Activated CD8-positive, alpha-beta memory T cell treated with anti-CD3 and anti-CD28 coated beads, Interleukin-2, amount 10 ng/mL, durations not matched to agents 7 days and 5 days (primary cell): ENCODE data around the gene ETDB. TPM values are rescaled to one million over a fixed set of nuclear protein-coding genes. Genes with fewer than 3 reads are reported as not detected.
"Not testable (repeated sequence)": the region's sequence is repeated elsewhere in the genome, so short reads cannot be mapped to it uniquely, and the experiment has no call there.

Experiments
- ATAC-seq: fragments of 150-1000 bp; cut with Tn5 transposase; one replicate; pipeline ENCODE4 v1.10.0; 2021; ENCODE audit warnings: moderate library complexity
- CTCF ChIA-PET: fragments of 350-600 bp; sonication (Branson Sonifier 250); formaldehyde crosslinking; loops from one replicate; lab custom pipeline; 2021; ENCODE audit warnings: antibody characterized with exemption; lab: Charles Lee
- DNase-seq: peaks from one replicate; pipeline ENCODE4 v3.0.0-alpha.2; 2020
- H3K27ac Mint-ChIP-seq: one replicate; pipeline ENCODE4 v1.8.0; 2021; ENCODE audit warnings: mild to moderate bottlenecking, mixed read lengths
- H3K27me3 Mint-ChIP-seq: one replicate; pipeline ENCODE4 v1.8.0; 2021; ENCODE audit warnings: mixed read lengths
- H3K36me3 Mint-ChIP-seq: one replicate; pipeline ENCODE4 v1.8.0; 2021; ENCODE audit warnings: mild to moderate bottlenecking, mixed read lengths
- H3K4me1 Mint-ChIP-seq: one replicate; pipeline ENCODE4 v1.8.0; 2021; ENCODE audit warnings: mixed read lengths
- H3K4me3 Mint-ChIP-seq: one replicate; pipeline ENCODE4 v1.8.0; 2021; ENCODE audit warnings: mild to moderate bottlenecking, moderate library complexity, mixed read lengths
- H3K9me3 Mint-ChIP-seq: one replicate; pipeline ENCODE4 v1.8.0; 2022; ENCODE audit warnings: low read depth, mixed read lengths
- total RNA-seq, 2 experiments: library from RNA; stranded (reverse); gene quantifications; one replicate each; pipeline ENCODE4 v1.2.3, GENCODE V29; 2021

Gene ETDB
- total RNA-seq: not detected

GRCh38 chrX:135120056-135120576 lies at the start of gene ETDB:
Gene ETDB, minus strand, starts transcription at chrX:135120526. Its CDS starts 1,265 bp downstream, at chrX:135119261.
- H3K36me3 Mint-ChIP-seq, H3K27ac Mint-ChIP-seq, H3K4me3 Mint-ChIP-seq, ATAC-seq, CTCF ChIA-PET, H3K9me3 Mint-ChIP-seq, H3K4me1 Mint-ChIP-seq, H3K27me3 Mint-ChIP-seq, DNase-seq: not testable (repeated sequence)

GRCh38 chrX:135169534-135169933 lies 49.2 kb upstream of the ETDB start:
- DNase-seq, H3K4me1 Mint-ChIP-seq, H3K4me3 Mint-ChIP-seq, ATAC-seq, CTCF ChIA-PET, H3K36me3 Mint-ChIP-seq, H3K9me3 Mint-ChIP-seq, H3K27ac Mint-ChIP-seq: not testable (repeated sequence)
- peaks cover 24% of the 10 kb centered on the region for H3K27me3 Mint-ChIP-seq

DNA sequence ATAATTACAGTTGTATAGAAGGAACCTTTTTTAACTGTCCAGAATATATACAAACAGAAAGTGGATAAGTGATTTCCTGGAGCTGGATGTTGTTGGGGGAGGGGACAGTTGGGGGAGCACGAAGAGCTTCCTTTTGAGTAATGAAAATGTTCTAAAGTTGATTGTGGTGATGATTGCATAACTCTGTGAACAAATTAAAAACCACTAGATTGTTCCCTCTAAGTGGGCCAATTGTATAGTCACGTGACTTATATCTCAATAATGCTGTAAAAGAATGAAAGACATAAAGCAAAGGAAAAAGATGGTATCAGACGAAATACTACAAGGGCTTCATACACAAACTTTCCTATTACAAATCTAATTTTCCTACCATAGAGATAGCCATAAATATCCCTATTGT lies 48.2 kb upstream of the ETDB start:
- no peak for DNase-seq
- Mint-ChIP-seq H3K4me3 (no peak overlapping the region), H3K9me3 (no peaks in the 10 kb centered on the region), H3K36me3 (no peaks in the 10 kb centered on the region), H3K27me3 (peaks cover 17% of the 10 kb centered on the region), H3K4me1 (peaks cover 4% of the 10 kb centered on the region), H3K27ac (no peak overlapping the region)
- CTCF ChIA-PET: no interaction called here
- ATAC-seq: no peak

GRCh38 chrX:135154688-135155087 lies 34.4 kb upstream of the ETDB start:
- CTCF ChIA-PET, ATAC-seq, H3K4me3 Mint-ChIP-seq, H3K9me3 Mint-ChIP-seq, DNase-seq, H3K36me3 Mint-ChIP-seq, H3K27me3 Mint-ChIP-seq, H3K27ac Mint-ChIP-seq: not testable (repeated sequence)
- H3K4me1 Mint-ChIP-seq: peaks cover 16% of the 10 kb centered on the region

DNA sequence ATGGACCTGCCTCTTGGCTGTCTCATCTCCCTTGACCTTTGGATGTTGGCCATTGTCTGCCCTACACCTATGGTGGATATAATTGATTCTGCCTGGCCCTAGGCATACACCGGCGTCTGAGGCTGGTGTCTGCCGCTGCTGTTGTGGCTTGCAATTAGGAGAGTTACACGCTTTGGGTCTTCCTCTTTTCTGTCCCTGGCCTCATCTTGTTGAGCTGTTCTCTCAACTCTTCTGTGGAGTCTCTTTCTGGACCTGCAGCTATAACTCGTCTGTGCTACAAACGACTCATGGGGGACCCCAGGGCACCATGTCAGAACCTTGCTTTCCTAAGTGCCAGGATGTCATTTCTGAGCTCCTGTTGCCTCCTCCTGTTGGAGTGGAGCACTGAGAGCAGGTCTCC lies 5.8 kb upstream of the ETDB start:
- H3K4me3 Mint-ChIP-seq, CTCF ChIA-PET, H3K4me1 Mint-ChIP-seq, H3K27me3 Mint-ChIP-seq, H3K27ac Mint-ChIP-seq, ATAC-seq, H3K9me3 Mint-ChIP-seq, DNase-seq, H3K36me3 Mint-ChIP-seq: not testable (repeated sequence)

GRCh38 chrX:135116064-135116463 lies 4.3 kb downstream of the ETDB start:
- ATAC-seq, H3K4me1 Mint-ChIP-seq, H3K4me3 Mint-ChIP-seq, H3K9me3 Mint-ChIP-seq, H3K36me3 Mint-ChIP-seq, CTCF ChIA-PET, H3K27ac Mint-ChIP-seq, H3K27me3 Mint-ChIP-seq, DNase-seq: not testable (repeated sequence)

DNA sequence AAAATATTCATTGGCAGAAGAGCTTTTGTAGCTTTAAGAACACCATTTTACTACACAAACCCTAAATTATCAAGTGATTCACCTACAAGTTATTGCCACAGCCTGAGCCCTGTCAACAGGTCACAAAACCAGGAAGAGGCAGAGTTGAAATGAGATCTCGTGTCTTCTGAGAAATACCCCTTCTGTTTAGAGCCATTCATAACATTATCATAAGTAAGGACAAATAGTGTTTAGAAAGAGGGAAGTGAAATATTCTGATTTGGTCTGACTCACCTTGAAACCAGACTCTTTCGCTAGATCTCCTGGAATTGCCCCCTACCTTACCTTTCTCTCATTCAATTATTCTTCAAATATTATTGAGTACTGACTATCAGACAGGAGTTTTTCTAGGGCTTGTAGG lies 5.9 kb downstream of the ETDB start:
- ATAC-seq (peak; percentile 36), DNase-seq (no peak)
- H3K4me1 Mint-ChIP-seq: no peaks in the 10 kb centered on the region
- no peaks in the 10 kb centered on the region for H3K9me3 Mint-ChIP-seq
- CTCF ChIA-PET: no interaction called here
- H3K27ac Mint-ChIP-seq: no peak overlapping the region
- H3K36me3 Mint-ChIP-seq: no peaks in the 10 kb centered on the region
- H3K4me3 Mint-ChIP-seq: no peak overlapping the region
- H3K27me3 Mint-ChIP-seq: peaks cover 8% of the 10 kb centered on the region

DNA sequence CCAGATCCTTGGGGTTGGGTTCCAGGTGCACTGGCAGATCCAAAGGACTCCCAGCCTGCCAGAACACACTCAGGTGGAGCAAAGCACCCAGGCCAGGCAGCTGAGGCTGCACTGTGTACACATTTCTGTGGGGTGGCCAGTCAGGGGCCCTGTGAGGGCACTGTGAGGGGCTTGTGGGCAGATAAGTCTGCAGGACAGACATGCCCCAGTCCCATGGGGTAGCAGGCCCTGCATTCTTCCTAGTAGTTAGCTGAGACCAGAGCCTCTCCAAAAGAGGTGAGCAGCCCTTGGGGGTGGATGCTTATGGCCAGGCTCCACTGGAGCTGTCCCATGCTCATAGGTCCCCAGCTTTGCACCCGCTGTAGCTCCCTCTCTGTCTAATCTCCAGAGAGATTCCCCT lies 7.6 kb downstream of the ETDB start:
- H3K4me3 Mint-ChIP-seq: no peak overlapping the region

GRCh38 chrX:135112096-135112729 lies 8.1 kb downstream of the ETDB start:
- H3K36me3 Mint-ChIP-seq: no peaks in the 10 kb centered on the region
- H3K27me3 Mint-ChIP-seq: peaks cover 21% of the 10 kb centered on the region
- H3K27ac Mint-ChIP-seq: no peak overlapping the region
- H3K4me3 Mint-ChIP-seq: no peak overlapping the region
- DNase-seq: peak; percentile 56
- peak; percentile 33 for ATAC-seq
- H3K9me3 Mint-ChIP-seq: no peaks in the 10 kb centered on the region
- H3K4me1 Mint-ChIP-seq: no peaks in the 10 kb centered on the region
- CTCF ChIA-PET: interaction anchor here (0.8 to 2.3 kb wide), 7 partner anchors 20 to 147 kb away, joined by 3 to 13 read pairs (median 4); no protein-coding TSS in a partner anchor

More for the DNA sequence above, 7.6 kb downstream of the ETDB start:
- DNase-seq (no peak), ATAC-seq (no peak)
- Mint-ChIP-seq H3K27me3 (peaks cover 21% of the 10 kb centered on the region), H3K27ac (no peak overlapping the region), H3K9me3 (no peaks in the 10 kb centered on the region), H3K36me3 (no peaks in the 10 kb centered on the region), H3K4me1 (no peaks in the 10 kb centered on the region)
- CTCF ChIA-PET: interaction anchor here (0.9 to 2.3 kb wide), 6 partner anchors 21 to 148 kb away, joined by 3 to 13 read pairs (median 4); no protein-coding TSS in a partner anchor

DNA sequence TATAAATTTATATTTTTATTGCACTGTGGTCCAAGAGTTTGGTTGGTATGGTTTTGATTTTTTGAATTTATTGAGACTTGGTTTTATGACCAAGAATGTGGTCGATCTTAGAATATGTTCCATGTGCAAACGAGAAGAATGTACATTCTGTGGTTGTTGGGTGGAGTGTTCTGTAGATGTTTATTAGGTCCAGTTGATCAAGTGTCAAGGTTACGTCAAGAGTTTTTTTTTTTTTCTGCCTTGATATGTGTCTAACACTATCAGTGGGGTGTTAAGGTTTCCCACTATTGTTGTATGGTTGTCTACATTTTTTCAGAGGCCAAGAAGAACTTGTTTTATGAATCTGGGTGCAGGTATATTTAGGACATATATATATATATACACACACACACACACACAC lies 10.8 kb downstream of the ETDB start:
- Mint-ChIP-seq H3K9me3 (no peaks in the 10 kb centered on the region), H3K4me1 (no peaks in the 10 kb centered on the region), H3K36me3 (no peaks in the 10 kb centered on the region), H3K27me3 (peaks cover 34% of the 10 kb centered on the region), H3K4me3 (no peak overlapping the region), H3K27ac (no peak overlapping the region)
- DNase-seq: no peak
- ATAC-seq: no peak
- CTCF ChIA-PET: no interaction called here

- H3K4me3 Mint-ChIP-seq: peak overlapping the region; percentile 66
- H3K36me3 Mint-ChIP-seq: no peaks in the 10 kb centered on the region
- ATAC-seq (no peak), DNase-seq (no peak)
- H3K4me1 Mint-ChIP-seq: peaks cover 6% of the 10 kb centered on the region
- H3K27ac Mint-ChIP-seq: no peak overlapping the region
- H3K9me3 Mint-ChIP-seq: no peaks in the 10 kb centered on the region
- peaks cover 59% of the 10 kb centered on the region for H3K27me3 Mint-ChIP-seq
- CTCF ChIA-PET: no interaction called here
These were observed 20.9 kb downstream of the ETDB start for GRCh38 chrX:135099493-135099783.

- H3K36me3 Mint-ChIP-seq, H3K27ac Mint-ChIP-seq, ATAC-seq, H3K9me3 Mint-ChIP-seq, CTCF ChIA-PET, H3K4me1 Mint-ChIP-seq, DNase-seq: not testable (repeated sequence)
- Mint-ChIP-seq H3K4me3 (peak overlapping the region; percentile 36), H3K27me3 (peaks cover 39% of the 10 kb centered on the region)
These were observed 23.1 kb downstream of the ETDB start for GRCh38 chrX:135097196-135097744.

- no peaks in the 10 kb centered on the region for H3K36me3 Mint-ChIP-seq
- CTCF ChIA-PET: no interaction called here
- no peak for ATAC-seq
These were observed 24.6 kb downstream of the ETDB start for GRCh38 chrX:135095715-135096114.

GRCh38 chrX:135094726-135095125 lies 25.6 kb downstream of the ETDB start:
- Mint-ChIP-seq H3K9me3 (no peaks in the 10 kb centered on the region), H3K4me1 (peaks cover 6% of the 10 kb centered on the region), H3K27ac (no peak overlapping the region), H3K4me3 (no peak overlapping the region), H3K27me3 (peaks cover 27% of the 10 kb centered on the region), H3K36me3 (no peaks in the 10 kb centered on the region)
- ATAC-seq: no peak
- DNase-seq: no peak
- CTCF ChIA-PET: no interaction called here

More at GRCh38 chrX:135095715-135096114, 24.6 kb downstream of the ETDB start:
- Mint-ChIP-seq H3K4me3 (no peak overlapping the region), H3K4me1 (peaks cover 6% of the 10 kb centered on the region), H3K9me3 (no peaks in the 10 kb centered on the region), H3K27ac (no peak overlapping the region), H3K27me3 (peaks cover 36% of the 10 kb centered on the region)
- no peak for DNase-seq
